Stomach smooth muscle (tissue), 2 donors: ENCODE measurements around the gene SLC22A15.

Experiments used
- H3K27ac ChIP-seq: one replicate; pipeline ENCODE4 v1.7.0; 2013; ENCODE audit warnings: mild to moderate bottlenecking, low read length, inconsistent platforms
- H3K27me3 ChIP-seq, 2 donors: one replicate each; pipeline ENCODE4 v1.7.0; 2013; ENCODE audit warnings: low read length in 2 of 2; ENCODE audit not compliant: insufficient read depth in 2 of 2, control insufficient read depth in 1 of 2
- H3K36me3 ChIP-seq, 2 donors: one replicate each; pipeline ENCODE4 v1.7.0; 2013; ENCODE audit warnings: low read length in 2 of 2; ENCODE audit not compliant: control insufficient read depth in 2 of 2, insufficient read depth in 2 of 2
- H3K4me1 ChIP-seq: one replicate; pipeline ENCODE4 v1.7.0; 2013; ENCODE audit warnings: low read length; ENCODE audit not compliant: control insufficient read depth, insufficient read depth
- H3K4me3 ChIP-seq, 2 donors: one replicate each; pipeline ENCODE4 v1.7.0; 2013; ENCODE audit warnings: low read length in 2 of 2
- H3K9ac ChIP-seq, 2 donors: one replicate each; pipeline ENCODE4 v1.7.0; 2013; ENCODE audit warnings: low read length in 2 of 2, mild to moderate bottlenecking in 1 of 2
- H3K9me3 ChIP-seq, 2 donors: one replicate each; pipeline ENCODE4 v1.7.0; 2013; ENCODE audit warnings: low read length in 2 of 2; ENCODE audit not compliant: control insufficient read depth in 2 of 2
- donor health status: healthy.
- donor health status: Pancreatic carcinoma.

The SLC22A15 gene

GRCh38 chr1:116003823-116004222 is 27.5 kb downstream of the SLC22A15 start:
- Histone ChIP-seq H3K4me1 (no peaks in the 10 kb centered on the region), H3K36me3 (no peaks in the 10 kb centered on the region), H3K27me3 (no peaks in the 10 kb centered on the region), H3K27ac (no peak overlapping the region), H3K9me3 (peaks cover 0 to 3% of the 10 kb centered on the region in 2 donors), H3K4me3 (no peak overlapping the region), H3K9ac (no peak overlapping the region)

- no peak overlapping the region for H3K27ac ChIP-seq
- peaks cover 0 to 3% of the 10 kb centered on the region in 2 donors for H3K9me3 ChIP-seq
- H3K9ac ChIP-seq, result no peak overlapping the region
- no peaks in the 10 kb centered on the region for H3K27me3 ChIP-seq
- H3K36me3 ChIP-seq, result no peaks in the 10 kb centered on the region
- H3K4me3 ChIP-seq, result no peak overlapping the region
- no peaks in the 10 kb centered on the region for H3K4me1 ChIP-seq
Measured at GRCh38 chr1:116006486-116006964, 30.2 kb downstream of the SLC22A15 start.

GRCh38 chr1:116008656-116009390 is 32.5 kb downstream of the SLC22A15 start:
- H3K9ac ChIP-seq, result no peak overlapping the region

GRCh38 chr1:116012716-116013115 is 36.4 kb downstream of the SLC22A15 start:
- Histone ChIP-seq H3K9me3 (no peaks in the 10 kb centered on the region), H3K9ac (no peak overlapping the region), H3K4me1 (no peaks in the 10 kb centered on the region), H3K27me3 (no peaks in the 10 kb centered on the region), H3K4me3 (no peak overlapping the region), H3K36me3 (no peaks in the 10 kb centered on the region), H3K27ac (no peak overlapping the region)

More at GRCh38 chr1:116008656-116009390, 32.5 kb downstream of the SLC22A15 start:
- no peaks in the 10 kb centered on the region for H3K4me1 ChIP-seq
- H3K36me3 ChIP-seq, result no peaks in the 10 kb centered on the region
- no peak overlapping the region for H3K27ac ChIP-seq
- no peak overlapping the region for H3K4me3 ChIP-seq
- no peaks in the 10 kb centered on the region for H3K27me3 ChIP-seq
- no peaks in the 10 kb centered on the region for H3K9me3 ChIP-seq

GRCh38 chr1:116015679-116016078 is 39.4 kb downstream of the SLC22A15 start:
- H3K9me3 ChIP-seq, result no peaks in the 10 kb centered on the region
- no peaks in the 10 kb centered on the region for H3K36me3 ChIP-seq
- no peaks in the 10 kb centered on the region for H3K4me1 ChIP-seq
- H3K27me3 ChIP-seq, result no peaks in the 10 kb centered on the region
- H3K4me3 ChIP-seq, result no peak overlapping the region
- H3K9ac ChIP-seq, result no peak overlapping the region
- H3K27ac ChIP-seq, result no peak overlapping the region

- Histone ChIP-seq H3K27me3 (no peaks in the 10 kb centered on the region), H3K4me1 (no peaks in the 10 kb centered on the region), H3K36me3 (no peaks in the 10 kb centered on the region), H3K4me3 (no peak overlapping the region), H3K27ac (no peak overlapping the region), H3K9ac (no peak overlapping the region), H3K9me3 (no peaks in the 10 kb centered on the region)
Measured at GRCh38 chr1:116018007-116018406, 41.7 kb downstream of the SLC22A15 start.

- H3K36me3 ChIP-seq, result no peaks in the 10 kb centered on the region
- no peaks in the 10 kb centered on the region for H3K9me3 ChIP-seq
- H3K4me1 ChIP-seq, result no peaks in the 10 kb centered on the region
- H3K9ac ChIP-seq, result no peak overlapping the region
- no peaks in the 10 kb centered on the region for H3K27me3 ChIP-seq
- no peak overlapping the region for H3K4me3 ChIP-seq
- no peak overlapping the region for H3K27ac ChIP-seq
Measured at GRCh38 chr1:116019653-116020253, 43.4 kb downstream of the SLC22A15 start.

GRCh38 chr1:116020668-116021272 is 44.5 kb downstream of the SLC22A15 start:
- Histone ChIP-seq H3K4me1 (no peaks in the 10 kb centered on the region), H3K27ac (no peak overlapping the region), H3K9ac (no peak overlapping the region), H3K4me3 (no peak overlapping the region), H3K27me3 (no peaks in the 10 kb centered on the region), H3K9me3 (no peaks in the 10 kb centered on the region), H3K36me3 (no peaks in the 10 kb centered on the region)

- H3K27me3 ChIP-seq, result no peaks in the 10 kb centered on the region
- H3K9ac ChIP-seq, result no peak overlapping the region
- no peaks in the 10 kb centered on the region for H3K36me3 ChIP-seq
- H3K27ac ChIP-seq, result no peak overlapping the region
- no peaks in the 10 kb centered on the region for H3K4me1 ChIP-seq
- no peaks in the 10 kb centered on the region for H3K9me3 ChIP-seq
- H3K4me3 ChIP-seq, result no peak overlapping the region
Measured at GRCh38 chr1:116024626-116025025, 48.3 kb downstream of the SLC22A15 start.

- Histone ChIP-seq H3K27ac (no peak overlapping the region), H3K9ac (no peak overlapping the region), H3K36me3 (no peaks in the 10 kb centered on the region), H3K27me3 (no peaks in the 10 kb centered on the region), H3K4me1 (no peaks in the 10 kb centered on the region), H3K4me3 (no peak overlapping the region), H3K9me3 (no peaks in the 10 kb centered on the region)
Measured at GRCh38 chr1:116026631-116027030, 50.3 kb downstream of the SLC22A15 start.
